Measurements from ENCODE around the gene PCLAF. TPM values are rescaled to one million over a fixed set of nuclear protein-coding genes. Genes with fewer than 3 reads are reported as not detected.

The PCLAF gene
- total and polyA plus RNA-seq, 4 donors, result 1.4 to 72.2 (median 3.4) TPM

DNA sequence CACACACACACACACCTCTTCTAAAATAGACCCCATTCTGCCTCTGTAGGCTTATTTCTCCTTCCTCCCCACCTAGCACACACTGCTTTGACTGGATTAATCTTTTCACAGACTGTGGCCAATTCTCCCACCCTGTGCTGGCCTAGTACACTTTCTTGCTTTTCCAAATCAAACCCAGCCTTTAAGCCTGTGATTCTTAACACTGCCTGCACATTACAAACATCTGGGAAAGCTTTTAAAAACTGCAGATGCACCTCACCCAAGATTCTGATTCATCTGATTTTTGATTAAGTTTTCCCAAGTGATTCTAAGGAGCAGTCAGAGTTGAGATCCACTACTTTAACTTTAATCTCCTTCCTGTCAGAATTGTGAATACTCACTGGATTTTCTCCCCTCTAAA lies 38.0 kb downstream of the PCLAF start:
- no peak overlapping the region for H3K4me3 ChIP-seq (ENCODE audit: low read depth in 1 of 3, low read length in 3 of 3)
- H3K9ac ChIP-seq (ENCODE audit: low read depth in 1 of 2, low read length in 2 of 2), result no peak overlapping the region
- peaks cover 0 to 5% (median 0%) of the 10 kb centered on the region in 4 donors for H3K36me3 ChIP-seq (ENCODE audit: control insufficient read depth in 4 of 4, insufficient read depth in 3 of 4, low read depth in 1 of 4, low read length in 3 of 4)
- no peak overlapping the region for H3K27ac ChIP-seq (ENCODE audit: low read depth in 1 of 2, low read length in 2 of 2)
- no peak for DNase-seq (ENCODE audit: low spot score)
- H3K9me3 ChIP-seq (ENCODE audit: control insufficient read depth in 4 of 4, low read length in 3 of 4), result no peaks in the 10 kb centered on the region
- TF ChIP-seq FOXA1 (IDR thresholded peaks at IDR 0.05) (no peak), GABPA (IDR thresholded peaks at IDR 0.05 in 1 of 2, conservative IDR thresholded peaks at IDR 0.05 in 1 of 2) (no peak), EGR1 (IDR thresholded peaks at IDR 0.05; ENCODE audit: low read depth in 2 of 2) (no peak), NR2F2 (IDR thresholded peaks at IDR 0.05) (no peak), YY1 (IDR thresholded peaks at IDR 0.05) (no peak), RAD21 (IDR thresholded peaks at IDR 0.05) (no peak)
- TF ChIP-seq, protein P1, sequence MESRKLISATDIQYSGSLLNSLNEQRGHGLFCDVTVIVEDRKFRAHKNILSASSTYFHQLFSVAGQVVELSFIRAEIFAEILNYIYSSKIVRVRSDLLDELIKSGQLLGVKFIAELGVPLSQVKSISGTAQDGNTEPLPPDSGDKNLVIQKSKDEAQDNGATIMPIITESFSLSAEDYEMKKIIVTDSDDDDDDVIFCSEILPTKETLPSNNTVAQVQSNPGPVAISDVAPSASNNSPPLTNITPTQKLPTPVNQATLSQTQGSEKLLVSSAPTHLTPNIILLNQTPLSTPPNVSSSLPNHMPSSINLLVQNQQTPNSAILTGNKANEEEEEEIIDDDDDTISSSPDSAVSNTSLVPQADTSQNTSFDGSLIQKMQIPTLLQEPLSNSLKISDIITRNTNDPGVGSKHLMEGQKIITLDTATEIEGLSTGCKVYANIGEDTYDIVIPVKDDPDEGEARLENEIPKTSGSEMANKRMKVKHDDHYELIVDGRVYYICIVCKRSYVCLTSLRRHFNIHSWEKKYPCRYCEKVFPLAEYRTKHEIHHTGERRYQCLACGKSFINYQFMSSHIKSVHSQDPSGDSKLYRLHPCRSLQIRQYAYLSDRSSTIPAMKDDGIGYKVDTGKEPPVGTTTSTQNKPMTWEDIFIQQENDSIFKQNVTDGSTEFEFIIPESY (IDR thresholded peaks at IDR 0.05), result no peak
- TF ChIP-seq, protein P2, sequence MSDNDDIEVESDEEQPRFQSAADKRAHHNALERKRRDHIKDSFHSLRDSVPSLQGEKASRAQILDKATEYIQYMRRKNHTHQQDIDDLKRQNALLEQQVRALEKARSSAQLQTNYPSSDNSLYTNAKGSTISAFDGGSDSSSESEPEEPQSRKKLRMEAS (IDR thresholded peaks at IDR 0.05), result no peak
- H3K4me1 ChIP-seq (ENCODE audit: control insufficient read depth in 4 of 4, insufficient read depth in 4 of 4, low read length in 3 of 4), result peaks cover 0 to 8% (median 2%) of the 10 kb centered on the region in 4 donors
- H3K27me3 ChIP-seq (ENCODE audit: control insufficient read depth in 4 of 4, insufficient read depth in 4 of 4, low read length in 3 of 4), result no peaks in the 10 kb centered on the region

DNA sequence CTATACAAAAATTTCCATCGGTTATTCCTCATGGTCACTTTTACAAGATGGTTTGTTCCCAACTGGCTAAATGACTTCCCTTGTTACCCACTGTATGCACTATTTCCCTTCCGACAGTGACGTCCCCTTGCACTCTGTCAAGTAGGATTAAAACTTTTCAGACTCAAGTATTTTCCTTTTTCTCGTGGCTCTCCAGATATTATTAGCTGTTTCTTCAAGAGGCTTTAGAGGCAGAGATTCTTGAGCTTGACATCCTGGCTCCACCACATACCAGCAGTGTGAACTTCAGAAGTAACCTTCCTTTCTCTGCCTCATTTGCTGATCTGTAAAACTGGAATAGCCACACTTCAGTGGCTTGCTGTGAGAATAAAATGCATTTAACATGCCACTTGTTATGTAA lies 39.3 kb downstream of the PCLAF start:
- Histone ChIP-seq H3K4me1 (ENCODE audit: control insufficient read depth in 4 of 4, insufficient read depth in 4 of 4, low read length in 3 of 4) (peaks cover 0 to 8% (median 2%) of the 10 kb centered on the region in 4 donors), H3K9me3 (ENCODE audit: control insufficient read depth in 4 of 4, low read length in 3 of 4) (no peaks in the 10 kb centered on the region), H3K9ac (ENCODE audit: low read depth in 1 of 2, low read length in 2 of 2) (no peak overlapping the region), H3K27me3 (ENCODE audit: control insufficient read depth in 4 of 4, insufficient read depth in 4 of 4, low read length in 3 of 4) (no peaks in the 10 kb centered on the region), H3K27ac (ENCODE audit: low read depth in 1 of 2, low read length in 2 of 2) (no peak overlapping the region), H3K4me3 (ENCODE audit: low read depth in 1 of 3, low read length in 3 of 3) (no peak overlapping the region), H3K36me3 (ENCODE audit: control insufficient read depth in 4 of 4, insufficient read depth in 3 of 4, low read depth in 1 of 4, low read length in 3 of 4) (peaks cover 0 to 5% (median 0%) of the 10 kb centered on the region in 4 donors)
- 95% methylated on average over 4 of the region's 4 CpGs for WGBS
- DNase-seq (ENCODE audit: low spot score), result no peak
- TF ChIP-seq, protein P3, sequence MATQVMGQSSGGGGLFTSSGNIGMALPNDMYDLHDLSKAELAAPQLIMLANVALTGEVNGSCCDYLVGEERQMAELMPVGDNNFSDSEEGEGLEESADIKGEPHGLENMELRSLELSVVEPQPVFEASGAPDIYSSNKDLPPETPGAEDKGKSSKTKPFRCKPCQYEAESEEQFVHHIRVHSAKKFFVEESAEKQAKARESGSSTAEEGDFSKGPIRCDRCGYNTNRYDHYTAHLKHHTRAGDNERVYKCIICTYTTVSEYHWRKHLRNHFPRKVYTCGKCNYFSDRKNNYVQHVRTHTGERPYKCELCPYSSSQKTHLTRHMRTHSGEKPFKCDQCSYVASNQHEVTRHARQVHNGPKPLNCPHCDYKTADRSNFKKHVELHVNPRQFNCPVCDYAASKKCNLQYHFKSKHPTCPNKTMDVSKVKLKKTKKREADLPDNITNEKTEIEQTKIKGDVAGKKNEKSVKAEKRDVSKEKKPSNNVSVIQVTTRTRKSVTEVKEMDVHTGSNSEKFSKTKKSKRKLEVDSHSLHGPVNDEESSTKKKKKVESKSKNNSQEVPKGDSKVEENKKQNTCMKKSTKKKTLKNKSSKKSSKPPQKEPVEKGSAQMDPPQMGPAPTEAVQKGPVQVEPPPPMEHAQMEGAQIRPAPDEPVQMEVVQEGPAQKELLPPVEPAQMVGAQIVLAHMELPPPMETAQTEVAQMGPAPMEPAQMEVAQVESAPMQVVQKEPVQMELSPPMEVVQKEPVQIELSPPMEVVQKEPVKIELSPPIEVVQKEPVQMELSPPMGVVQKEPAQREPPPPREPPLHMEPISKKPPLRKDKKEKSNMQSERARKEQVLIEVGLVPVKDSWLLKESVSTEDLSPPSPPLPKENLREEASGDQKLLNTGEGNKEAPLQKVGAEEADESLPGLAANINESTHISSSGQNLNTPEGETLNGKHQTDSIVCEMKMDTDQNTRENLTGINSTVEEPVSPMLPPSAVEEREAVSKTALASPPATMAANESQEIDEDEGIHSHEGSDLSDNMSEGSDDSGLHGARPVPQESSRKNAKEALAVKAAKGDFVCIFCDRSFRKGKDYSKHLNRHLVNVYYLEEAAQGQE (IDR thresholded peaks at IDR 0.05), result no peak
- TF ChIP-seq, protein P2 (IDR thresholded peaks at IDR 0.05), result no peak
- TF ChIP-seq NR2F2 (IDR thresholded peaks at IDR 0.05) (no peak), FOXA1 (IDR thresholded peaks at IDR 0.05) (no peak), RAD21 (IDR thresholded peaks at IDR 0.05) (no peak), EGR1 (IDR thresholded peaks at IDR 0.05; ENCODE audit: low read depth in 2 of 2) (no peak), HNF4A (conservative IDR thresholded peaks at IDR 0.05) (no peak), TAF1 (conservative IDR thresholded peaks at IDR 0.05) (no peak), RXRA (IDR thresholded peaks at IDR 0.05) (no peak), FOXA2 (IDR thresholded peaks at IDR 0.05) (no peak), GABPA (IDR thresholded peaks at IDR 0.05 in 1 of 2, conservative IDR thresholded peaks at IDR 0.05 in 1 of 2) (no peak)
- TF ChIP-seq, protein P4, sequence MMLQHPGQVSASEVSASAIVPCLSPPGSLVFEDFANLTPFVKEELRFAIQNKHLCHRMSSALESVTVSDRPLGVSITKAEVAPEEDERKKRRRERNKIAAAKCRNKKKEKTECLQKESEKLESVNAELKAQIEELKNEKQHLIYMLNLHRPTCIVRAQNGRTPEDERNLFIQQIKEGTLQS (IDR thresholded peaks at IDR 0.05), result no peak
- TF ChIP-seq, protein P5, sequence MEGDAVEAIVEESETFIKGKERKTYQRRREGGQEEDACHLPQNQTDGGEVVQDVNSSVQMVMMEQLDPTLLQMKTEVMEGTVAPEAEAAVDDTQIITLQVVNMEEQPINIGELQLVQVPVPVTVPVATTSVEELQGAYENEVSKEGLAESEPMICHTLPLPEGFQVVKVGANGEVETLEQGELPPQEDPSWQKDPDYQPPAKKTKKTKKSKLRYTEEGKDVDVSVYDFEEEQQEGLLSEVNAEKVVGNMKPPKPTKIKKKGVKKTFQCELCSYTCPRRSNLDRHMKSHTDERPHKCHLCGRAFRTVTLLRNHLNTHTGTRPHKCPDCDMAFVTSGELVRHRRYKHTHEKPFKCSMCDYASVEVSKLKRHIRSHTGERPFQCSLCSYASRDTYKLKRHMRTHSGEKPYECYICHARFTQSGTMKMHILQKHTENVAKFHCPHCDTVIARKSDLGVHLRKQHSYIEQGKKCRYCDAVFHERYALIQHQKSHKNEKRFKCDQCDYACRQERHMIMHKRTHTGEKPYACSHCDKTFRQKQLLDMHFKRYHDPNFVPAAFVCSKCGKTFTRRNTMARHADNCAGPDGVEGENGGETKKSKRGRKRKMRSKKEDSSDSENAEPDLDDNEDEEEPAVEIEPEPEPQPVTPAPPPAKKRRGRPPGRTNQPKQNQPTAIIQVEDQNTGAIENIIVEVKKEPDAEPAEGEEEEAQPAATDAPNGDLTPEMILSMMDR (IDR thresholded peaks at IDR 0.05; ENCODE audit: low read depth, low read length, missing input control), result no peak
- TF ChIP-seq, protein P1 (IDR thresholded peaks at IDR 0.05), result no peak

Data from liver (tissue), 9 donors.